GM19023 (cell line): Measurements from ENCODE around the gene PTPRD.

Source experiments
- ATAC-seq: cut with Tn5 transposase; IDR thresholded peaks from one replicate; pipeline ENCODE4 v1.9.1; 2021; ENCODE audit warnings: mild to moderate bottlenecking, moderate library complexity; ENCODE audit not compliant: unreplicated experiment

The PTPRD gene

DNA sequence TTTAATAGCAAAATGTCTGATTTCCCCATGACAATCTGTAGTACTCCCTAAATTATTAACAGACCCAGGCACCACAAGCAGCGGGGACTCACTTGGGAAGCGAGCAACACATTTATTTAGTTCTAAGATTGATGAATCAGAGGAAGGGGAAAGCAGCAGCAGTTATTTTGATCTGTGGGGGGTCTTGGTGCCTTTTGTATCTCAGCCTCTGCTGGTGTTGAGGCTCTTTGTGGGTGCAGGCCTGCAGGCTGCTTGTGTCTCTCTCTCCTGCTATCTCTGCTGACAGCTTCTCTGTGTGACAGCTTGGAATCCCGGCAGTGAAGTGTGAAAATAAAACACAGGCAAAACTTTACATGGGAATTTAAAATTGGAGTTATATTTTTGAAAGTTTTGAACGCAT, 1935.1 kb downstream of the PTPRD start:
- ATAC-seq, result no peak

DNA sequence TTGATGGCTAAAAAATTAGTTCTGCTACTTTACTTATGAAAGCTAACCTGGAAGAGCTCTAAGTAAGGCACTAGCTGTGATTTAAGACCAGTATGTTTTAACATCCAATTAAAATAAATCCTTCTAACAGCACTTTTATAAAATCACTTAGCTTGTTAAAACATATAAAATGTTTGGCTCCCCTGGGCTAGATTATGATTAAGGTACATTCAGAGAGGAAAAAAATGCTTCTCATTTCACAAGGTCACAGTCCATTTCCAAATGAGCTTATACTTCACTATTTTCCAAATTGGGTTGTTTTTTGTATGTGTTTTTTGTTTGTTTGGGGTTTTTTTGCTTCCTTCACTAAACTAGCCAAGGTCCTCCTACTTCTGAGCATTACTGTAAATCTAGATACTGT, 1938.3 kb downstream of the PTPRD start:
- no peak for ATAC-seq

DNA sequence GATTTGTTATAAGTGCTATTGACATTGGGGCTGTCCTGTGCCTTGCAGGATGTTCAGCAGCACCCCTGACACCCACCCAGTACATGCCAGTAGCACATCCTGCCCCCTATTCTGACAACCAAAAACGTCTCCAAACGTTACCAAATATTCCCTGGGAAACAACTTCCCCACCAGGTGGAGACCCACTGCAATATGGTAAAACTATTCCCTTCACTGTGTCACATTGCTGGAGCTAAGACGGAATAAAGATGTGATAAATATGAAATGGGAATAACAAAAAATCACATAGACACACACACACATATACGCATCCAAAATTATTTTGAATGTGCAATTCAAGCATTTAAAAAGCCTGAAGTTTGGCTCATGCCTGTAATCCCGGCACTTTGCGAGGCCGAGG, 1939.0 kb downstream of the PTPRD start:
- no peak for ATAC-seq

DNA sequence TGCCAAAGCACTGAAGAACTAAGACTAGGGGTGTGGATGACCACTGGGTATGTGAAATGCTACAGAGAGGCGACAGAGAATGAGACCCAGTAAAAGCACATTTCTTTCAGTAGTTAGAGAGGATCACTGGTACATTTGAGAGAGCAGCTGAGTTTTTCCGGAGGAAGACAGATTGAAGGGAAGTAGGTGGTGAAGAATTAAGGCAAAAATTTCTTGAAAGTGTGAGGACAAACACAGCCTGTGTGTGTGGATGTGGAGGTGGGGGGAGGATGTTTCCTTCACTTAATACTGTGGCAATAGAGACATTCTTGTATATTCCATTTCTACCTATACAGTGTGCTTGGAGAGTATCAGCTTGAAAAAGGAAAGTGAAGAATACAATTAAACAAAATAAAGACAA, 1942.1 kb downstream of the PTPRD start:
- ATAC-seq, result no peak

DNA sequence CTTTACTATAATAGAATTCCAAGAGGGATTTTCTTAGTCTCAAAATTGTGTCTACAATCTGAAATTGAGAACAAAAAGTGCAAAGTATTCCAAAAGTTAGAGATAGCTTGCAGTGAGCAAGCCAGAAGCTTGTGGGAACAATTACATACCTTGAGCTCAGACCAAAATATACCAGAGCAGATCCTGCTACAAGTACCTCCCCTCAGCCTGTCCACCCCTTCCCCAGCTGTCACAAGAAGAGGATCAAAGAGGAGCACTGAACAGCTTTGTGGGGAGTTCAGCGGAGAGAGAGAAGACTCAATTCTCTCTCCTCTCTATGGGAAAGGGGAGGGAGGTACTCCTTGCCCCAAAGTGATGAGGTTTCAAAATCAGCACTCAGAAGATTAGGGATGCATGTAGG, 1944.1 kb downstream of the PTPRD start:
- no peak for ATAC-seq

DNA sequence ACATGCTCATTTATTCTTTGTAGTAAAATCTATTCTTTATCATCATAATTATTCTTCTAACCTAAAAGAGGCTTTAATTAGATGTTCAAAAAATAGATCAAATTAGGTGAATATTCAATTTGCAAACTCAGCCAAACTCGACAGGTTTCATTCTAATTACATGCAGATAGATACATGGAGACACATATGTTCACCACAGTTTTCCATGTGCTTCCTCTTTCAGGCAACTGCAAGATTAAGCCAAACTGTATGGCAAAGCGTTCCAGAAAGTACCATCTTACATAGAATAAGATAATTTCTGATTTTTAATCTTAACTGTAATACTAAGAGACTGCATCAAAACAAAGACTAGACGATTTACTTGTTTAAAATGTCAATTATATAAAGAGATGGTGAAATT, 1944.6 kb downstream of the PTPRD start:
- ATAC-seq, result no peak

DNA sequence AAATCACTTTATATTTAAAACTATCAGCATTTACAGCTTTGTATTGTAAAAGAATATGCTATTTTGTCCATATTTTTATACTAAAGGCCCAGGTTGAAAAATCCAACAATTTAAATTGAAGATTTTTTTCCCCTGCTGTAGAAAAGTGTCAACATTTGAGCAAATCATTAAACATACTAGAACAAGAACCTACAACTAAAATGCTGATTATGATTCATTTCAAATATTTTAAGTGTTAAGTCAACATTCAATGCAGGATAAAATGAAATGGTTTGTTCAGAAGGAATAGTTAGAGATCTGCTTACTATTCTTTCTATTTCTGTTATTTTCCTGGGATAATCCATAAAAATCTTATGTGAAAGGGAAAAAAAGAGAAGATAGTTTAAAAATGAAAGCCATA, 1946.7 kb downstream of the PTPRD start:
- no peak for ATAC-seq

DNA sequence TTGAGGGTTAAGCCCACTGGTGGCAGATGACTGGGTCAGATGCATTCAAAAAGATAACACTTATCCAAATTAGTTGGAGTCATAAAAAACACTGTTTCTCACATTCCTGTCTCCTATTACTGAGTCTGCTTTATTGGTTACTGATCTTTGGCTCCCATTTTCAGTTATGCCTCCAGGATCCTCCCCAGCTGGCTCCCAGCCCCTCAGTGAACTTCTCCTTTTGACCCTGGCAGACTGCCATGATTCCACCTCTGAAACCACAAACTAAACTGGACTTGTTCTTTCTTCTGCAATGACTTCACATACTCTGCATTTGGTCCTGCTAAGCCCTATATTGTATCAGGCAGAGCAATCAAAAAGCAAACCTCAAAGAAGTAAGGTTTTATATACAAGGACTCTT, 1952.4 kb downstream of the PTPRD start:
- no peak for ATAC-seq

DNA sequence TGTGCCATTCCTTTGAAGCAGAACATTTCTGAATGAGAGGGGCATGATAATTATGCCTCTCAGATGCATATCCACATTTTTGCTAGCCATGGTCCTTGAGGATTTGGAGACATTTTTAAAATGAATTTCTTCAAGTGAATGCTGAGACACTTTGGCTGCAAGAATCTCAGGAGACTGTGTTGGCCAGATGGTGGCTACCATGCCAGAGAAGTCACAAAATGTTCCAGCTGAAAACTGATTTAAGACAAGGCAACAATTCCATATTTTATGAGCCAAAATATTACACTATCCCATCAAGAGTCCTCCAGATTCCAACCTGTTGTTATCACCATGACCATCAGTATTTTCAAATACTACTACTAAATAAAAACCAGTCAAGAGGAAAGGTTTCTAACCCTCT, 1953.7 kb downstream of the PTPRD start:
- ATAC-seq, result no peak

DNA sequence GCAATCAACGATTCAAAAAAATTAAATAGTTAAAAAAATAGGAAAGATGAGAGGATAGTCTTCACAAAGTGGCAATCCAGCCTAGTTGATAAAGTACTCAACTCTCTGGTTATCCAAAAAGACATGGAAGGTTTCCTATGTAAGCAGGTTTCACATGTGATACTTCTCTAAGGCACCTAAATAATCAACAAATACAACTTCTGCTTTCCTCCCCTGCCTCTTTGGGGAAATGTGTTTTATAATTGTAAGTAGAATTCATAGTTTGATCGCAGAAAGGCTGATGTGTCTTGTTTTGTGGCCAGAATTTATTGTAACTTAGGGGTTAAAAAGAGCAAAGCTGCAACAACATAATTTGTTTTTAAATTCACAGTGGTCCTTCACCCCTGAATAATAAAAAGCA, 1957.7 kb downstream of the PTPRD start:
- ATAC-seq, result no peak

DNA sequence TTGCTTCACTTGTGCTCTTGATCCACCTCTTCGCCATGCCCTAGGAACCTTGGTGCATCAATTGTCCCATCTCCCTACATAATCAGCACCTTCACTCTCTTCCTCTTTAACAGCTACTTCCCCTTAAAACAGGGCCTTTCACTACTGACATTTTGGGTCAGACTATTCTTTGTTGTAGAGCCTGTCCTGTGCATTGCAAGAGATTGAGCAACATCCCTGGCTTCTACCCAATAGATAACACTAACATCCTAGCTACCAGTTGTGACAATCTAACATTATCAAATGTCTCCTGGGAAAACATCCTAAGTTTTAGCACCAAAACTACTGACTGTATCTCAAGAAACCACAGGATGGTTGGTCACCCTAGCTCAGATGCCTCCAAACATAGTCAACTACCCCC, 1958.9 kb downstream of the PTPRD start:
- ATAC-seq, result no peak

DNA sequence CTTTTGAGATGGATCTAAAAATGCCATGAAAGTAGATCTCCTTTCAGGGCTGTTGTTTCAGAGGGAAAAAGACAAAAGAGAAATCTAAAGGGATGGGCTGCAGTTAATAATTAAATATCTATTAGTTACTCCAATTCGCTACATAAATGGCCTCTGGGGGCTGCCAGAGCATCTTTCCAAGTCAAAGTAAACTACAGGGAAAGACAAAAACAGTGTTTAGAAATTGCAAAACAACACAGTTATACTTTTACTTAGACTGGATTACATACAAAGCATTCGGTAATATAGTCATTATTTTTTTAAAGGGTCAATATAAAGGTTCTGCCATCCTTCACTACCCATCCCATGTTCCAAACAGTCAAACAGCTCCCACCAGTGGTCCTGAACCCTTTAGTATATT, 1959.7 kb downstream of the PTPRD start:
- no peak for ATAC-seq

DNA sequence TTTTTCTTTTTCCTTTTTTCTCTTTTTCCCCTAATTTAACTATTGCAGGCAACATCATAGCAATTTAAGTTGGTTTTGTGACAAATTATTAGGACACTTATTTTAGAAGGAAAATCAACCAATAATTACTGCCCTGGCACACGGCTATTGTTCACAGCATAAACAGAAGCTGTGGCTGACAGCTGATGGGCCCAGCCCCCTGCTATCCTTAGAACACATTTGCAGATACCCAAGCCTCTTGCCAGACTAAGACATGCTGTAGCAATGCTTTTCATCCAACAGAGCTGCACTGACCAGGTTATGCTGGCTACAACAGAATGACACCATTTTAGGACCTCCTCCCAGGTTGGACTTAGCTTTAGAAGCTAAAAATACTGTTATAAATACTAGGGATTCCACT, 1960.5 kb downstream of the PTPRD start:
- ATAC-seq, result no peak

DNA sequence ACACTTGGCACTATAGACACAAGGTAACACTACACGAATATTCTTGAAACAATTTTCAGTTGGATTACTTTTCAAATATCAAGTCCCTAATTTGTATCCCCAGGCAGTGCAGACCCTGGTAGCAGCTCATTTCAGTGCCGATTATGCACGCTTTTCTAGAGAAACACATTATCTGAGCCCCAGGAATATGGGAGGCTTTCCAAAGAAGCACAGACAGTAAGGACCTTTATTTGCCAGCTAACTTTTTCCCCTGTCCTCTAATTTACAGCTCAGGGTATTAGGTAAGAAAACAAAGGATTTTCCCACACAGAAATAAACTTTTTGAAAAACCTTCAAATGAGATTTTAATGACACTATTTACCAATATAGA, 1961.0 kb downstream of the PTPRD start:
- ATAC-seq, result no peak

DNA sequence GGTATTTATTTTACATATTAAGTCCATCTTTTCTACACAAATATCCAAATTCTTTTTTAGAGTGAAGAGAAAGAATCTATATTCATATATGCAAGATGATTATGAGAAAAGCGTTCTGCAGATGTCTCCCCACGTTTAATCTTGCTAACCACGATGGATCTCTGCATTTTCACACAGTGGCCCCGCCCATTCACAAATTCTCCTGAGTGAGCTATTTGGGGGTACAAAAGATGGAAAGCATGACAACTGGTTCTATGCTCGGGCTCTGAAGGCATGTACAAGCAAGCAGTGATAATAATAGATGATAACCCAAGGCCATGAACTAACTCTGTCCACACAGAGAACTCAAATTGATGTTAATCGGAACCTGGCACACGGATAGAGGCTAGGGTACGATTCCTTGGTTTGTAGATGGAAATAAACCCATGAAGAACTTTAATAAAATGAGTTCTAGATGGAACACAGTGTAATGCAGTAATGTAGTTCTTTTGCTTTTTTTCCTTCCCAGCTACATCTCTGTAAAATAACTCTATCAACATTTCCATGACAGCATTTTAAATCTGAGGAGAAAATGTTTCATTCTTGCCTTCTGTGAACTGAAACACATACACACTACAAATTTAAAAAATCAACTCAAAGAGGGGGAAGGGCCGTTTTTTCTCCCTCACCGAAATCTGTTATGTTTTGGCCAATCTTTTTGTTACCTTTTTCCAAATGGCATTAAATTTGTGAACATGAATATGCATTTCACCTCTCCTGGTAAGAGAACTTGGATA, 1961.5 kb downstream of the PTPRD start:
- no peak for ATAC-seq

DNA sequence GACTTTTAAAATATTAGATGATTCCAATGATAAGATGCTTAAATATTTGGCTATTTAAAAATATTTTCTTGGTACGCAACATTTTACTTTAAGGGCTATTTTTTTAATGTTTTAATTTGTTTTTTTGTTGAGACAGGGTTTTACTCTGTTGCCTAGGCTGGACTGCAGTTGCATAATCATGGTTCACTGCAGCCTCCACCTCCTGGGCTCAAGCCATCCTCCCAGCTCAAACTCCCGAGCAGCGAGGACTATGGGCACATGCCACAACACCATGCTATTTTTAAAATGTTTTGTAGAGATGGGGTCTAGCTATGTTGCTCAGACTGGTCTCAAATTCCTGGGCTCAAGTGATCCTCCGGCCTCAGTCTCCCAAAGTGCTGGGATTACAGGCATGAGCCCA, 1963.0 kb downstream of the PTPRD start:
- ATAC-seq, result no peak

DNA sequence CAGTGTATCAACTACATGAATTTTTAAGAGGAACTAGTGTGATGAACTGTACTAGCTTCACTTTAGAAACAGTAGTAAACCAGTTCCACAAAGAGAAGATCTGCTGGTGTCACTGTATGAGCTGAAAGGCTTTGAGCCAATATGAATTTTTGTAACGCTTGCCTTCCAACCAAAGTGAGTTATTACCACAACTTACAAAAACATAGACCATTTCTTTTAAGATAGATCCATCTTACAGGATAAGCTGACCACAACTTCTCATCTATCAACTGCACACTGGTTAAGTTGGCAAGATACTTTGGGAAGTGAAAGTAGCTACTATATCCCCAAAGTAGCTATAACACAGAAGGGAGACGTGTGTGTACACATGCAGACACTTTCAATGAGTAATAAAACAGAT, 1963.6 kb downstream of the PTPRD start:
- no peak for ATAC-seq

DNA sequence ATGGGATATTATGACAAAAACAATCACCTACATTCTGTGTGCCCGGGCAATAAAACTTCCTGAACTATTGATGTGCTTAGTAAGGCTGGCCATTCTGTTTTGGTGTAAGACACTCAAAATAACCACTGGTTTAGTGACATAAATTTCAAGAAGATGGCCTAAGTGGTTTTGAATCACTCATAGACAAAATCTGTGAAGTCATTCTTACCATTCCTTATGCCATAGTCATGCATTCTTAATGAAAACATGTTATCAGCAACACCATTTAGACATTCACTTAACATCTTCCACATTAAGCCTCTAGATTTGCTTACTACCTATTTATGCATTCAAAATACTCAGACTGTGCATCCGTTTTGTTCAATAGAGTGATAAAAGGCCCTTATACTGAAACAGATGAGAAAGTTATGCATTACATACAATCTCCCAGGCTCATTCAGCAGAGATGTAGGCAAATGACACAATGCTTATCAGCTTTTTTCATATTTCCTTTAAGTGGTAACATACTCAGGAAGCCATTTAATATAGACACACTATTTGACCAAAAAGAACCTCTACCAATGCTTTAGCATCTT, 1964.4 kb downstream of the PTPRD start:
- ATAC-seq, result no peak

DNA sequence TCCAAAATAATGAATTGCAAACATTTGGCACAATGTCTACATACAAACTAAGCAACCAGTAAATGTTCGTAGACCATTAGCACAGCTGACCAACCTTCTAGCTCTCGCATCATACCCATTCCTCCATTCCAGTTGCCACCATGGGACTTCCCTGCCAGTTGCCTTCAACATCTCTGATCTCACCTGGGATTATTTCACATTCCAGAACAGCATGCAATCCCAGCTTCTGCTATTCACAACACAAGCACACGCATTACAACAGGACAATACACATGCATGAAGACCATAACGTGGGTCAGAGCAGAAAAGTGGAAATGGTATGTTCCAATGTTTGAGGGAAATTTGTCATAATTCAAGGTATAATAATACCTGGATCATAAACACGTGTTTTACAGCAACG, 1965.0 kb downstream of the PTPRD start:
- no peak for ATAC-seq

DNA sequence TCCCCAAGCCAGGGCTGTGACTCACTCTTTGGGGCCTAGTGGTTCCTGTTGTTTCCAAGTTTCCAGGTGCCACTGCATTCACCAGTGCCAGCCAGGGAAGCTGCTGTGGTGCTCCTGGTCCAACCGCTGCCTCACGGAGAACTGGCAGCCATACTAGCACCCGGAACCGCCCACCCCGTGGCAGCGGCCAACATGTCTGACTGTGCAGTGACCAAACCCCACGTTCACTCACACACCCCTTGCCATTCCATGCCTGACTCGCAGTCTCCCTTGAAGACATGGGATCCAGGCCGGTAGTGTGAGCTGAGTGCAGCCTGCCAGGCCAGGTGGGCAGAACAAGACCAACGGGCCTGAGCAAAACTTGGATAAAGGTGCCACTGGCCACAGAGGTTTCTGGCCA, 1968.2 kb downstream of the PTPRD start:
- no peak for ATAC-seq

DNA sequence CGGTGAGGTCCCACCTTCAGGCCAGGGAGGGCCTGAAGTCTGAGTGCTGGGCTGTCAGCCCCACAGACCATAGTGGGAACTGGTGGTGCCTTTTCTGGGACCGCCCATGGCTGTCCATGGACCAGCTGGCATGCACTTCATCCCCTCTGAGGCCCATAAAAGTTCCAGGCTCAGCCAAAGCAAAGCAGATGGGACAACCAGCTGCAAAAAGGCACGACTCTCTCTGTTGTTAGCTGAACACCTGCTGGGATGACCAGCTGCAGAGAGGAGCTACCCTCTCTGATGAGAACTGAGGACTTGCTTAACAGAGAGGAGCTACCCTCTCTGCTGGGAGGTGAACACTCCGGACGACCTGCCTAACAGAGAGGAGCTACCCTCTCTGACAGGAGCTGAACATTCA, 1968.9 kb downstream of the PTPRD start:
- ATAC-seq, result no peak

DNA sequence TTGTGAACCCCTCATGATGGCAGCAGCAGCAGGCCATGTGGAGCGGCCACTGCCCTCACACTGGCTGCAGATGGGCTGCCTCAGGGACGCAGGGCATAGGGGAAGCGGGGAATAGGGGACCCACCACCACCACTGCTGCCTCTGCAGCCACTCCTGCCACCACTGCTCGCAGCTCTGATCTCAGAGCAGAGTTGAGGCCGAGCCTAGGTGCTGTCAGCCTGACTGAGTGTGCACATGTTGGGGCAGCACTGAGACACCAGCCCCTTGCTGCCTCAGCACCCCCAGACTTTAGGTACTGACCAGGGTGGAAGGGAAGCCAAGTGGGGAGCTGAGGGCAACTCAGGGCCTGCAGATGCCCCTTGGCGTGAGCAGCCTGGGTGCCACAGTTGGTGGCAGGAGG, 1969.3 kb downstream of the PTPRD start:
- no peak for ATAC-seq

DNA sequence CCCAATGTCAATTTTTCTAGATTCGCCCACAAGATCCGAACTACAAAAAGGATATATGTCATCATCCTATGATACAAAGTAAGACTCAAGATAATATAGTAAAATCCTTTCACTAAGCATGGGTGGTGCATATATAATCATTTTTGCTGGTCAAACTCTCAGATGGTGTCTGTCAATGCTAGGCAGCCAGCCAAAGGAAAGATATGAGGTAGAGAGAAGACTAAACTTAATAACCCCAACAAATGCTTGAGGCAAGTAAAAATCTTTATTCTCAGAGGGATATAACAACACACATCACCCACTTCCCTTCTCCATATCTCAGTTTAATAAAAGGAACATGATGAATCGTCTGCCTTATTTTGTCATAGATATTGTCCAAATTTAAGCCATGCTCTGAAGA, 1972.0 kb downstream of the PTPRD start:
- no peak for ATAC-seq
